ENCODE data around the gene PDIA4.

- TF ChIP-seq REST (IDR thresholded peaks at IDR 0.05; ENCODE audit: low read depth): no peak
- no peak for TF ChIP-seq FOXM1 (IDR thresholded peaks at IDR 0.05; ENCODE audit: borderline replicate concordance, low read depth)
- TF ChIP-seq TEAD4 (IDR thresholded peaks at IDR 0.05): no peak
- no peak for TF ChIP-seq CREB1 (IDR thresholded peaks at IDR 0.05; ENCODE audit: low read depth)
- no peak for TF ChIP-seq ZBTB7A (IDR thresholded peaks at IDR 0.05; ENCODE audit: low read depth)
These were observed 14.4 kb downstream of the PDIA4 start for GRCh38 chr7:149013876-149014275.

Data from Ishikawa (cell line).